HCT116 (cell line): ENCODE measurements around the gene CLASP2.

Experiments used
- CEBPB ChIP-seq: IDR thresholded peaks from 2 replicates; pipeline ENCODE4 v1.6.1; 2012; ENCODE audit warnings: low read depth
- EZH2 ChIP-seq: fragments of 200-600 bp; sonication (generic); IDR thresholded peaks from 2 replicates; pipeline ENCODE4 v1.6.1; 2017; ENCODE audit warnings: antibody characterized with exemption, mixed run types
- EZH2phosphoT487 ChIP-seq: fragments of 200-600 bp; IDR thresholded peaks from 2 replicates; pipeline ENCODE4 v1.6.1; 2018; ENCODE audit warnings: antibody characterized with exemption, borderline replicate concordance
- POLR2A ChIP-seq: IDR thresholded peaks from 2 replicates; pipeline ENCODE4 v1.7.0; 2011; ENCODE audit warnings: borderline replicate concordance; ENCODE audit not compliant: insufficient read depth, insufficient read length; ENCODE audit errors: extremely low read depth
- TF ChIP-seq, protein P1 (sequence below), 3 experiments: fragments of 200-600 bp in 1 of 3; sonication (generic) in 1 of 3; IDR thresholded peaks in 2 of 3; conservative IDR thresholded peaks in 1 of 3; 2 replicates each; pipeline ENCODE4 v1.5.1; 2012 to 2017; ENCODE audit warnings: low read depth in 2 of 3, low read length in 2 of 3, antibody characterized with exemption in 1 of 3, borderline replicate concordance in 1 of 3, control low read depth in 1 of 3, mild to moderate bottlenecking in 1 of 3, mixed read lengths in 1 of 3, mixed run types in 1 of 3, moderate library complexity in 1 of 3; ENCODE audit not compliant: insufficient read depth in 1 of 3
- TF ChIP-seq, protein P2 (sequence below): IDR thresholded peaks from 2 replicates; pipeline ENCODE4 v1.6.1; 2012
- TF ChIP-seq, protein P3 (sequence below): IDR thresholded peaks from 2 replicates; pipeline ENCODE4 v1.6.1; 2012
- TF ChIP-seq, protein P4 (sequence below): IDR thresholded peaks from 2 replicates; pipeline ENCODE4 v1.6.1; 2012; ENCODE audit warnings: low read depth
- TF ChIP-seq, protein P5 (sequence below): IDR thresholded peaks from 2 replicates; pipeline ENCODE4 v1.6.1; 2011; ENCODE audit warnings: mild to moderate bottlenecking, low read length, moderate library complexity; ENCODE audit not compliant: insufficient replicate concordance; ENCODE audit errors: extremely low read depth

DNA sequence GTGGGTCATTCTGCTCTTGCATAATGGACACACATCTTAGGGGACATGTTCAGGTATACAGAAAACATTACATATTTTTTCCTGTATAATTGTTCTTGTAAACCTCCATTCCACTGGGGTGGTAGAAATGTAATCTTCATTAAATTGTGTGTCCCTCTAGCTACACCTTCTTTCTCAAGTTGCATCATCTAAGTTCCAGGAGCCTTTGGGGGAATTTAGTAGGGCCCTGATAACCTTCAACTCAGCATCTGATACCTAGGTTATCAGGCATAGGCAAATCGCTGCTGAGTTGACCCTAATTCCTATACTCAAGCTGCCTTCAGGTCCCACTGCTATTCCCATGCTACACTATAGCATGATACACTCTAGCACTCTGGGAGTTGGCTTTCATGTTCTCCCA is 19.1 kb upstream of the CLASP2 start:
- TF ChIP-seq, protein P1, sequence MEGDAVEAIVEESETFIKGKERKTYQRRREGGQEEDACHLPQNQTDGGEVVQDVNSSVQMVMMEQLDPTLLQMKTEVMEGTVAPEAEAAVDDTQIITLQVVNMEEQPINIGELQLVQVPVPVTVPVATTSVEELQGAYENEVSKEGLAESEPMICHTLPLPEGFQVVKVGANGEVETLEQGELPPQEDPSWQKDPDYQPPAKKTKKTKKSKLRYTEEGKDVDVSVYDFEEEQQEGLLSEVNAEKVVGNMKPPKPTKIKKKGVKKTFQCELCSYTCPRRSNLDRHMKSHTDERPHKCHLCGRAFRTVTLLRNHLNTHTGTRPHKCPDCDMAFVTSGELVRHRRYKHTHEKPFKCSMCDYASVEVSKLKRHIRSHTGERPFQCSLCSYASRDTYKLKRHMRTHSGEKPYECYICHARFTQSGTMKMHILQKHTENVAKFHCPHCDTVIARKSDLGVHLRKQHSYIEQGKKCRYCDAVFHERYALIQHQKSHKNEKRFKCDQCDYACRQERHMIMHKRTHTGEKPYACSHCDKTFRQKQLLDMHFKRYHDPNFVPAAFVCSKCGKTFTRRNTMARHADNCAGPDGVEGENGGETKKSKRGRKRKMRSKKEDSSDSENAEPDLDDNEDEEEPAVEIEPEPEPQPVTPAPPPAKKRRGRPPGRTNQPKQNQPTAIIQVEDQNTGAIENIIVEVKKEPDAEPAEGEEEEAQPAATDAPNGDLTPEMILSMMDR (IDR thresholded peaks at IDR 0.05 in 2 of 3, conservative IDR thresholded peaks at IDR 0.05 in 1 of 3; ENCODE audit: borderline replicate concordance in 1 of 3, insufficient read depth in 1 of 3, low read depth in 2 of 3, low read length in 2 of 3) = no peak
- TF ChIP-seq CEBPB (no peak), POLR2A (no peak), EZH2 (no peak), EZH2phosphoT487 (no peak)
- TF ChIP-seq, protein P2, sequence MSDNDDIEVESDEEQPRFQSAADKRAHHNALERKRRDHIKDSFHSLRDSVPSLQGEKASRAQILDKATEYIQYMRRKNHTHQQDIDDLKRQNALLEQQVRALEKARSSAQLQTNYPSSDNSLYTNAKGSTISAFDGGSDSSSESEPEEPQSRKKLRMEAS = no peak
- TF ChIP-seq, protein P3, sequence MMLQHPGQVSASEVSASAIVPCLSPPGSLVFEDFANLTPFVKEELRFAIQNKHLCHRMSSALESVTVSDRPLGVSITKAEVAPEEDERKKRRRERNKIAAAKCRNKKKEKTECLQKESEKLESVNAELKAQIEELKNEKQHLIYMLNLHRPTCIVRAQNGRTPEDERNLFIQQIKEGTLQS = no peak
- TF ChIP-seq, protein P4, sequence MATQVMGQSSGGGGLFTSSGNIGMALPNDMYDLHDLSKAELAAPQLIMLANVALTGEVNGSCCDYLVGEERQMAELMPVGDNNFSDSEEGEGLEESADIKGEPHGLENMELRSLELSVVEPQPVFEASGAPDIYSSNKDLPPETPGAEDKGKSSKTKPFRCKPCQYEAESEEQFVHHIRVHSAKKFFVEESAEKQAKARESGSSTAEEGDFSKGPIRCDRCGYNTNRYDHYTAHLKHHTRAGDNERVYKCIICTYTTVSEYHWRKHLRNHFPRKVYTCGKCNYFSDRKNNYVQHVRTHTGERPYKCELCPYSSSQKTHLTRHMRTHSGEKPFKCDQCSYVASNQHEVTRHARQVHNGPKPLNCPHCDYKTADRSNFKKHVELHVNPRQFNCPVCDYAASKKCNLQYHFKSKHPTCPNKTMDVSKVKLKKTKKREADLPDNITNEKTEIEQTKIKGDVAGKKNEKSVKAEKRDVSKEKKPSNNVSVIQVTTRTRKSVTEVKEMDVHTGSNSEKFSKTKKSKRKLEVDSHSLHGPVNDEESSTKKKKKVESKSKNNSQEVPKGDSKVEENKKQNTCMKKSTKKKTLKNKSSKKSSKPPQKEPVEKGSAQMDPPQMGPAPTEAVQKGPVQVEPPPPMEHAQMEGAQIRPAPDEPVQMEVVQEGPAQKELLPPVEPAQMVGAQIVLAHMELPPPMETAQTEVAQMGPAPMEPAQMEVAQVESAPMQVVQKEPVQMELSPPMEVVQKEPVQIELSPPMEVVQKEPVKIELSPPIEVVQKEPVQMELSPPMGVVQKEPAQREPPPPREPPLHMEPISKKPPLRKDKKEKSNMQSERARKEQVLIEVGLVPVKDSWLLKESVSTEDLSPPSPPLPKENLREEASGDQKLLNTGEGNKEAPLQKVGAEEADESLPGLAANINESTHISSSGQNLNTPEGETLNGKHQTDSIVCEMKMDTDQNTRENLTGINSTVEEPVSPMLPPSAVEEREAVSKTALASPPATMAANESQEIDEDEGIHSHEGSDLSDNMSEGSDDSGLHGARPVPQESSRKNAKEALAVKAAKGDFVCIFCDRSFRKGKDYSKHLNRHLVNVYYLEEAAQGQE = no peak
- TF ChIP-seq, protein P5, sequence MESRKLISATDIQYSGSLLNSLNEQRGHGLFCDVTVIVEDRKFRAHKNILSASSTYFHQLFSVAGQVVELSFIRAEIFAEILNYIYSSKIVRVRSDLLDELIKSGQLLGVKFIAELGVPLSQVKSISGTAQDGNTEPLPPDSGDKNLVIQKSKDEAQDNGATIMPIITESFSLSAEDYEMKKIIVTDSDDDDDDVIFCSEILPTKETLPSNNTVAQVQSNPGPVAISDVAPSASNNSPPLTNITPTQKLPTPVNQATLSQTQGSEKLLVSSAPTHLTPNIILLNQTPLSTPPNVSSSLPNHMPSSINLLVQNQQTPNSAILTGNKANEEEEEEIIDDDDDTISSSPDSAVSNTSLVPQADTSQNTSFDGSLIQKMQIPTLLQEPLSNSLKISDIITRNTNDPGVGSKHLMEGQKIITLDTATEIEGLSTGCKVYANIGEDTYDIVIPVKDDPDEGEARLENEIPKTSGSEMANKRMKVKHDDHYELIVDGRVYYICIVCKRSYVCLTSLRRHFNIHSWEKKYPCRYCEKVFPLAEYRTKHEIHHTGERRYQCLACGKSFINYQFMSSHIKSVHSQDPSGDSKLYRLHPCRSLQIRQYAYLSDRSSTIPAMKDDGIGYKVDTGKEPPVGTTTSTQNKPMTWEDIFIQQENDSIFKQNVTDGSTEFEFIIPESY = no peak
